Measurements from ENCODE around the gene EML4.

DNA sequence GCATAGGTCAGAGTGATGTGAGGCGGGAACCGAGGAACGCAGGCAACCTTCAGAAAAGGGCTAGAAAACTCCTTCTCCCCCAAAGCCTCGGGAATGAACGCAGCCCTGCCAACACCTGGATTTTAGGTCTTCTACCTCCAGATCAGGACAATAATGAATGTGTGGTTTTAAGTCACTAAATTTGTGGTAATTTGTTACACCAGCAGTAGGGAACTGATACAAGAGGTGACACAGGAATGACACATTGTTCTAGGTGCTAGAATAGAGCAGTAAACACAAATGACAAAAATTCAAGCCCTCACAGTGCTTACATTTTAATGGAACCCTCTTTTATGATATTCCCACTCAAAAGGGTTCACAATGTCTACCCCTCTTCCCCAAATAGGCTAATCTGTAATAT lies 39.2 kb upstream of the EML4 start:
- TF ChIP-seq, protein P1, sequence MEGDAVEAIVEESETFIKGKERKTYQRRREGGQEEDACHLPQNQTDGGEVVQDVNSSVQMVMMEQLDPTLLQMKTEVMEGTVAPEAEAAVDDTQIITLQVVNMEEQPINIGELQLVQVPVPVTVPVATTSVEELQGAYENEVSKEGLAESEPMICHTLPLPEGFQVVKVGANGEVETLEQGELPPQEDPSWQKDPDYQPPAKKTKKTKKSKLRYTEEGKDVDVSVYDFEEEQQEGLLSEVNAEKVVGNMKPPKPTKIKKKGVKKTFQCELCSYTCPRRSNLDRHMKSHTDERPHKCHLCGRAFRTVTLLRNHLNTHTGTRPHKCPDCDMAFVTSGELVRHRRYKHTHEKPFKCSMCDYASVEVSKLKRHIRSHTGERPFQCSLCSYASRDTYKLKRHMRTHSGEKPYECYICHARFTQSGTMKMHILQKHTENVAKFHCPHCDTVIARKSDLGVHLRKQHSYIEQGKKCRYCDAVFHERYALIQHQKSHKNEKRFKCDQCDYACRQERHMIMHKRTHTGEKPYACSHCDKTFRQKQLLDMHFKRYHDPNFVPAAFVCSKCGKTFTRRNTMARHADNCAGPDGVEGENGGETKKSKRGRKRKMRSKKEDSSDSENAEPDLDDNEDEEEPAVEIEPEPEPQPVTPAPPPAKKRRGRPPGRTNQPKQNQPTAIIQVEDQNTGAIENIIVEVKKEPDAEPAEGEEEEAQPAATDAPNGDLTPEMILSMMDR (IDR thresholded peaks at IDR 0.05), result no peak
- TF ChIP-seq POLR2AphosphoS5 (IDR thresholded peaks at IDR 0.05; ENCODE audit: low read depth, low read length) (no peak), RCOR1 (IDR thresholded peaks at IDR 0.05; ENCODE audit: low read length) (no peak), RAD21 (IDR thresholded peaks at IDR 0.05; ENCODE audit: low read length) (no peak)

Data from SK-N-SH (cell line).